ENCODE measurements around the gene WDR4. TPM values are rescaled to one million over a fixed set of nuclear protein-coding genes. Genes with fewer than 3 reads are reported as not detected.

The WDR4 gene
- total and polyA plus RNA-seq, 8 donors: 10.3 to 30.7 (median 12.2) TPM

DNA sequence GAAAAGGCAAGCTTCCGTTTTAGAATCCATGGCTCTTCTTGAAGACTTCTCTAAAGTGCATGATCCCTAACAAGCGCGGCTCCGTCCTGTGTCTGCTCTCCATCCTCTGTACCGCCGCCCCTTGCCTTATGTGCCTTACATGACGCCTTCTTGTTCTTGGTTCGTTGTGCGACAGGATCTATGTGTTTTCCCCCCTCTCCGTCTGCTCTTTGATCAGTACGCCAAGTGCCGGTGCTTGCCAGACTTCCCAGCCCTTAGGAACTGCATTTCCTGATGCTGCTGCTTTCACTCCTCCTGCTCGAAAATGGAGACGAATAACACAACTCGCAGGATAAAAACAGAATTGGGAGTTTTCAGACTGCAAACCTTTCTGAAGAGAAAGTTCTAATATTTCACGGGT, 26.9 kb upstream of the WDR4 start:
- intact Hi-C loops (cut with DNase I): no loop called here
- no peak overlapping the region for H3K4me3 ChIP-seq
- no peaks in the 10 kb centered on the region for H3K9me3 ChIP-seq
- no peaks in the 10 kb centered on the region for H3K4me1 ChIP-seq
- no peaks in the 10 kb centered on the region for H3K27me3 ChIP-seq
- peaks cover 0 to 97% of the 10 kb centered on the region in 2 donors for H3K36me3 ChIP-seq
- ATAC-seq (no peak), DNase-seq (no peak)
- TF ChIP-seq, protein P1, sequence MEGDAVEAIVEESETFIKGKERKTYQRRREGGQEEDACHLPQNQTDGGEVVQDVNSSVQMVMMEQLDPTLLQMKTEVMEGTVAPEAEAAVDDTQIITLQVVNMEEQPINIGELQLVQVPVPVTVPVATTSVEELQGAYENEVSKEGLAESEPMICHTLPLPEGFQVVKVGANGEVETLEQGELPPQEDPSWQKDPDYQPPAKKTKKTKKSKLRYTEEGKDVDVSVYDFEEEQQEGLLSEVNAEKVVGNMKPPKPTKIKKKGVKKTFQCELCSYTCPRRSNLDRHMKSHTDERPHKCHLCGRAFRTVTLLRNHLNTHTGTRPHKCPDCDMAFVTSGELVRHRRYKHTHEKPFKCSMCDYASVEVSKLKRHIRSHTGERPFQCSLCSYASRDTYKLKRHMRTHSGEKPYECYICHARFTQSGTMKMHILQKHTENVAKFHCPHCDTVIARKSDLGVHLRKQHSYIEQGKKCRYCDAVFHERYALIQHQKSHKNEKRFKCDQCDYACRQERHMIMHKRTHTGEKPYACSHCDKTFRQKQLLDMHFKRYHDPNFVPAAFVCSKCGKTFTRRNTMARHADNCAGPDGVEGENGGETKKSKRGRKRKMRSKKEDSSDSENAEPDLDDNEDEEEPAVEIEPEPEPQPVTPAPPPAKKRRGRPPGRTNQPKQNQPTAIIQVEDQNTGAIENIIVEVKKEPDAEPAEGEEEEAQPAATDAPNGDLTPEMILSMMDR (IDR thresholded peaks at IDR 0.05): no peak
- no peak overlapping the region for H3K27ac ChIP-seq

DNA sequence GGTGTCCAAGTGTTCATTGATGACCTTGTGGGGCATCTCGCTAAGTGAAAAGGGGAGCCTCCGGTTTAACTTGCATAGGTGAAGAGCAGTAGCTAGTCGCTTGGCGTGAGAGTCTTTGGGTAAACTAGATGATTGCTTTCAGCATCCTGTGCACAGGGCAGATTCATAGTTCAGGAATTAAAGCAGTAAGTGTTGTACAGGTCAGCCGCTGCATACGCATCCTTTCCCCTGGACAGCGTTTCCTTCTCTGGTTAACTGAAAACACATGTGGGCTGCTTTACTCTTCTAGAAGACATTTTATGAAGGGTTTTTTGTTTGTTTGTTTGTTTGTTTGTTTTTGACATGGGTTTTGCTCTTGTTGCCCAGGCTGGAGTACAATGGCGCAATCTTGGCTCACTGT, 25.9 kb upstream of the WDR4 start:
- peaks cover 0 to 97% of the 10 kb centered on the region in 2 donors for H3K36me3 ChIP-seq

DNA sequence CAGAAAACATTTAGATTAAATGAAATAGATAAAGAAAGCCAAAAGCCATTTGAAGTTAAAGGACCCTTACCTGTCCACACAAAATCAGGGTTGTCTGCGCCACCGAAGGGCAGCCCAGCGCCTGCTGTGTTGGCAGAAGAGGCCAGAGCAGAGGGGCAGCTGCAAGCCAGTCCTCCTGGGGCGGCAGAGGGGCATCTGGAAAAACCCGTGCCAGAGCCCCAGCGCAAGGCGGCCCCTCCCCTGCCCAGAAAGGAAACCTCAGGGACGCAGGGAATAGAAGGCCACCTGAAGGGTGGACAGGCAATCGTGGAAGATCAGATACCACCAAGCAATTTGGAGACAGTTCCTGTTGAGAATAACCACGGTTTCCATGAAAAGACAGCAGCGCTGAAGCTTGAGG, 24.5 kb upstream of the WDR4 start:
- Histone ChIP-seq H3K27ac (no peak overlapping the region), H3K9me3 (no peaks in the 10 kb centered on the region), H3K27me3 (no peaks in the 10 kb centered on the region), H3K36me3 (peaks cover 0 to 97% of the 10 kb centered on the region in 2 donors), H3K4me3 (no peak overlapping the region), H3K4me1 (no peaks in the 10 kb centered on the region)
- ATAC-seq: no peak
- intact Hi-C loops (cut with DNase I): no loop called here
- TF ChIP-seq, protein P1 (IDR thresholded peaks at IDR 0.05): no peak
- DNase-seq: peak in 1 of 4 donors; percentile 62

More for the DNA sequence above, 25.9 kb upstream of the WDR4 start:
- ATAC-seq (no peak), DNase-seq (no peak)
- no peaks in the 10 kb centered on the region for H3K4me1 ChIP-seq
- H3K27me3 ChIP-seq: no peaks in the 10 kb centered on the region
- TF ChIP-seq, protein P1 (IDR thresholded peaks at IDR 0.05): no peak
- no peak overlapping the region for H3K27ac ChIP-seq
- H3K4me3 ChIP-seq: no peak overlapping the region
- intact Hi-C loops (cut with DNase I): no loop called here
- H3K9me3 ChIP-seq: no peaks in the 10 kb centered on the region

DNA sequence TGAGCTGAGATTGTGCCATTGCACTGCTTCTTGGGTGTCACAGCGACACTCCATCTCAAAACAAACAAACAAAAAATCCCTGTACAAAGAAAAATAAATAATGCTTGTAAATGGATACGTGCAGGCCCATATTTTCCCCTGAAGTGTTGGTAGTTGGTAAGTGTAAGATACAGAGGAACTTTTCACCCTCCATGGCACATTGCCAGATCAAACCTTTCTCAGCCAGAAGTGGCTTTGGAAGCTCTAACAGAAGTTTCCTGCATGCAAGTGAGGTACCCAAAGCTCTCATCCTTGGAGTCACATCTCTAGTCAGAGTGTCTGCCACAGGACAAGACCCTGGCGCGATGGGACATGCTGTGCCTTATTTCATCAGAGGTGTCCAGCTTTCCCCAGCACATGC, 21.1 kb upstream of the WDR4 start:
- Histone ChIP-seq H3K27ac (no peak overlapping the region), H3K4me3 (no peak overlapping the region), H3K27me3 (no peaks in the 10 kb centered on the region), H3K36me3 (peaks cover 0 to 91% of the 10 kb centered on the region in 2 donors), H3K9me3 (no peaks in the 10 kb centered on the region), H3K4me1 (peaks cover 0 to under 1% of the 10 kb centered on the region in 2 donors)
- ATAC-seq (no peak), DNase-seq (no peak)
- TF ChIP-seq, protein P1 (IDR thresholded peaks at IDR 0.05): no peak
- intact Hi-C loops (cut with DNase I): no loop called here

DNA sequence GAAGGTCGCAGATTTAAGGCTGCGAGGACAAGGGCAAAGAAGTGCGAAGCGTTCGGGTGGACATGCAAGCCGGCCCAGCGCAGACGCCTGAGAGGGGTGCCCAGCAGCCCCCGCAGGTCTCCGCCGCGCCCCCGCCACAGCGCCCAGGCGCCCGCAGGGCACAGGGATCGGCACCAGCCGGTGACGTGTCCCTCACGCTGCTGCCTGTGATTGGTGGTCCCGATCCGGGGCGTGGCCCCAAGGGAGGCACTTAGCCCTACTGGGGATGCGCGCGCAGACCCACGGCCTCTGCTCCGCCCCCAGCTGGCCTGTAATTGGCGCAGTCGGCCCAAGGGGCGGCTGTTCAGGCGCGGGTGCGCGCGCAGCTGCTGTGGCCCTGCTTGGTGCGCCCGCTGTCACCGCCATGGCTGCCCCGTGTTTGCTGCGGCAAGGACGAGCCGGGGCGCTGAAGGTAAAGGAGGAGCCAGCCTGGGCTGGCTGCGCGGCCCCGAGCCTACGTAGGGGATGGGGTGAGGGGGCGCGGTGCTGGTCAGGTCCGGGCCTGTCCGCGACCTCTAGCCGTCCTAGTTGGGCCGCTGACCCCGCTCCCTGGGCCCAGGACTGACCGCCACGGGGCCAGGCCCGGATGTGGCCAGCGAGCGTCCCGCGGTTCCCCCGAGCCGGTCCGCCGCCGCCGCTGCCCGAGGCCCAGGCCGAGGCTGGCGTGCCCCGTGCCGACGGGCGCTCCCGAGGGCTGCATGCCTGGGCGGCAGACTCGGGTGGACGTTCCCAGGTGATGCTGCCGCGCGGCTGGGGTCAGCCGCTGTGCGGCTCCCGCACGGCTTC, 13.8 kb upstream of the WDR4 start, which contains the start of gene NDUFV3:
Gene NDUFV3 (plus strand): TSS at position 379 of the 825 bp plus-strand sequence. CDS start 25 bp downstream, at position 404.
- intact Hi-C loops (cut with DNase I): no loop called here
- Histone ChIP-seq H3K9me3 (no peaks in the 10 kb centered on the region), H3K4me1 (peaks cover 0 to 17% of the 10 kb centered on the region in 2 donors), H3K4me3 (peak within 1 kb of the TSS; percentile 72 to 93), H3K36me3 (peaks cover 0 to 19% of the 10 kb centered on the region in 2 donors), H3K27me3 (no peaks in the 10 kb centered on the region), H3K27ac (peak within 1 kb of the TSS; percentile 95 to 97)
- DNase-seq (peak; percentile 99 to 100 (median 100)), ATAC-seq (peak; percentile 98)
- TF ChIP-seq, protein P1 (IDR thresholded peaks at IDR 0.05): no peak
